ENCODE data around the gene NR2E1.

NR2E1 gene

GRCh38 chr6:108222504-108222903 lies 56.7 kb downstream of the NR2E1 start:
- H3K4ac ChIP-seq (ENCODE audit: low read depth, low read length) = no peak overlapping the region
- no peaks in the 10 kb centered on the region for H3K79me1 ChIP-seq (ENCODE audit: low read length)
- H2BK120ac ChIP-seq (ENCODE audit: insufficient read depth, low read length, poor library complexity) = no peak overlapping the region
- H3K36me3 ChIP-seq (ENCODE audit: control insufficient read depth in 1 of 2, insufficient read depth in 2 of 2, low read length in 2 of 2) = peaks cover 6 to 8% of the 10 kb centered on the region in 2 experiments
- no peak overlapping the region for H4K12ac ChIP-seq (ENCODE audit: low read depth, low read length)
- H3K4me3 ChIP-seq (ENCODE audit: low read depth, low read length) = no peak overlapping the region
- H4K91ac ChIP-seq (ENCODE audit: low read depth, low read length) = no peak overlapping the region
- H3K4me2 ChIP-seq (ENCODE audit: low read length) = no peak overlapping the region
- no peaks in the 10 kb centered on the region for H3K4me1 ChIP-seq (ENCODE audit: control insufficient read depth in 1 of 2, insufficient read depth in 2 of 2, low read length in 2 of 2)
- no peaks in the 10 kb centered on the region for H3K9me3 ChIP-seq (ENCODE audit: insufficient read depth, low read depth, low read length)
- no peak overlapping the region for H3K14ac ChIP-seq (ENCODE audit: low read length)
- no peak overlapping the region for H3K18ac ChIP-seq (ENCODE audit: low read length)
- no peak overlapping the region for H2BK5ac ChIP-seq (ENCODE audit: low read depth, low read length, poor library complexity)
- no peak overlapping the region for H3K9ac ChIP-seq (ENCODE audit: low read length)
- H2AK5ac ChIP-seq (ENCODE audit: low read length) = no peak overlapping the region
- no peak overlapping the region for H4K8ac ChIP-seq (ENCODE audit: low read depth, low read length)
- H3K79me2 ChIP-seq (ENCODE audit: control insufficient read depth, insufficient read depth, low read length, poor library complexity) = no peaks in the 10 kb centered on the region
- WGBS (ENCODE audit: extremely low coverage, insufficient coverage, insufficient read length) = 100% methylated on average over 1 of the region's 1 CpG
- no peak for DNase-seq
- H3K27ac ChIP-seq (ENCODE audit: low read depth, low read length) = no peak overlapping the region
- no peak overlapping the region for H2BK12ac ChIP-seq (ENCODE audit: low read length)
- H3K27me3 ChIP-seq (ENCODE audit: insufficient read depth, low read length) = no peaks in the 10 kb centered on the region
- no peak overlapping the region for H3K23ac ChIP-seq (ENCODE audit: low read length)
- no peak overlapping the region for H2AFZ ChIP-seq (ENCODE audit: insufficient read depth, low read length, poor library complexity)

DNA sequence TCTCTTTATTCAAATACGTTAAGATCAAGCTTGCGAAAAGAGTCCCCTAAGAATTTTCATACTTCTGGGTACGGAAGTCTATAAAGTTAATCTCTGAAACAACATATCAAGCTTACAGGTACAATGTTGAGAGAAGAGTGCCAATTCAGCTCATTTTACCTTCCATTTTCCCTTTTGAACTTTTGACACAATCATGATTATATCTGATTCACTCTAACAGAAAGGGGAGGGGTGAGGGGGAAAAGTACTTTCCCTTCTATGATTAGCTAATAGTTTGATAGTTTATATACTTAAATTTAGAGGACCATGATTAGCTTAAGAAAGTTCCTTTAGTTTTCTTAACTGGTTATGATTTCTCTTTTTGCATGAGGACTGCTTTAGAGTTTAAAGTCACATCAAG lies 61.5 kb downstream of the NR2E1 start:
- no peak overlapping the region for H4K8ac ChIP-seq (ENCODE audit: low read depth, low read length)
- WGBS (ENCODE audit: extremely low coverage, insufficient coverage, insufficient read length) = no CpG with 5 or more reads among the region's 3 CpGs
- H3K18ac ChIP-seq (ENCODE audit: low read length) = no peak overlapping the region

DNA sequence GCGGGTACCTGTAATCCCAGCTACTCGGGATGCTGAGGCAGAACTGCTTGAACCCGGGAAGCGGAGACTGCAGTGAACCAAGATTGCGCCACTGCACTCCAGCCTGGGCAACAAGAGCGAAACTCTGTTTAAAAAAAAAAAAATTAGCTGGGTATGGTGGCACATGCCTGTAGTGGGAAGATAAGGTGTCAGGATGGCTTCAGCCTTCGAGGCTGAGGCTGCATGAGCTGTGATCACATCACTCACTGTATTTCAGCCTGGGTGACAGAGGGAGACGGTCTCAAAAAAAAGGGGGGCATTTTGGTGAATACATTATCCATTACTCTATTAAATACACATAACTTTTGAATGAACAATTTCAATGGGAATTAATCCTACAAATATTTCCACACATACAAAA lies 62.6 kb downstream of the NR2E1 start:
- WGBS (ENCODE audit: extremely low coverage, insufficient coverage, insufficient read length) = no CpG with 5 or more reads among the region's 8 CpGs
- DNase-seq = no peak

More for the DNA sequence above, 61.5 kb downstream of the NR2E1 start:
- Histone ChIP-seq H3K14ac (ENCODE audit: low read length) (no peak overlapping the region), H3K4me3 (ENCODE audit: low read depth, low read length) (no peak overlapping the region), H2BK5ac (ENCODE audit: low read depth, low read length, poor library complexity) (no peak overlapping the region), H2BK12ac (ENCODE audit: low read length) (no peak overlapping the region), H3K27me3 (ENCODE audit: insufficient read depth, low read length) (no peaks in the 10 kb centered on the region), H3K27ac (ENCODE audit: low read depth, low read length) (no peak overlapping the region), H4K91ac (ENCODE audit: low read depth, low read length) (no peak overlapping the region), H3K79me2 (ENCODE audit: control insufficient read depth, insufficient read depth, low read length, poor library complexity) (no peaks in the 10 kb centered on the region), H3K4me1 (ENCODE audit: control insufficient read depth in 1 of 2, insufficient read depth in 2 of 2, low read length in 2 of 2) (no peaks in the 10 kb centered on the region), H2BK120ac (ENCODE audit: insufficient read depth, low read length, poor library complexity) (no peak overlapping the region), H2AK5ac (ENCODE audit: low read length) (no peak overlapping the region), H3K4me2 (ENCODE audit: low read length) (no peak overlapping the region), H3K9me3 (ENCODE audit: insufficient read depth, low read depth, low read length) (no peaks in the 10 kb centered on the region), H2AFZ (ENCODE audit: insufficient read depth, low read length, poor library complexity) (no peak overlapping the region), H3K4ac (ENCODE audit: low read depth, low read length) (no peak overlapping the region), H3K9ac (ENCODE audit: low read length) (no peak overlapping the region), H3K23ac (ENCODE audit: low read length) (no peak overlapping the region), H3K79me1 (ENCODE audit: low read length) (no peaks in the 10 kb centered on the region), H3K36me3 (ENCODE audit: control insufficient read depth in 1 of 2, insufficient read depth in 2 of 2, low read length in 2 of 2) (peaks cover 0 to 7% of the 10 kb centered on the region in 2 experiments), H4K12ac (ENCODE audit: low read depth, low read length) (no peak overlapping the region)
- DNase-seq = no peak

GRCh38 chr6:108235127-108235526 lies 69.3 kb downstream of the NR2E1 start:
- no peak overlapping the region for H3K4ac ChIP-seq (ENCODE audit: low read depth, low read length)
- no peak for DNase-seq

More for the DNA sequence above, 62.6 kb downstream of the NR2E1 start:
- H3K23ac ChIP-seq (ENCODE audit: low read length) = no peak overlapping the region
- no peak overlapping the region for H2BK120ac ChIP-seq (ENCODE audit: insufficient read depth, low read length, poor library complexity)
- H3K4ac ChIP-seq (ENCODE audit: low read depth, low read length) = no peak overlapping the region
- no peak overlapping the region for H4K12ac ChIP-seq (ENCODE audit: low read depth, low read length)
- H3K36me3 ChIP-seq (ENCODE audit: control insufficient read depth in 1 of 2, insufficient read depth in 2 of 2, low read length in 2 of 2) = peaks cover 0 to 7% of the 10 kb centered on the region in 2 experiments
- no peak overlapping the region for H3K4me3 ChIP-seq (ENCODE audit: low read depth, low read length)
- H3K27ac ChIP-seq (ENCODE audit: low read depth, low read length) = no peak overlapping the region
- no peaks in the 10 kb centered on the region for H3K4me1 ChIP-seq (ENCODE audit: control insufficient read depth in 1 of 2, insufficient read depth in 2 of 2, low read length in 2 of 2)
- no peak overlapping the region for H4K91ac ChIP-seq (ENCODE audit: low read depth, low read length)
- H3K14ac ChIP-seq (ENCODE audit: low read length) = no peak overlapping the region
- H3K18ac ChIP-seq (ENCODE audit: low read length) = no peak overlapping the region
- H3K79me1 ChIP-seq (ENCODE audit: low read length) = no peaks in the 10 kb centered on the region
- H3K79me2 ChIP-seq (ENCODE audit: control insufficient read depth, insufficient read depth, low read length, poor library complexity) = no peaks in the 10 kb centered on the region
- H3K9ac ChIP-seq (ENCODE audit: low read length) = no peak overlapping the region
- no peaks in the 10 kb centered on the region for H3K27me3 ChIP-seq (ENCODE audit: insufficient read depth, low read length)
- H2AFZ ChIP-seq (ENCODE audit: insufficient read depth, low read length, poor library complexity) = no peak overlapping the region
- no peaks in the 10 kb centered on the region for H3K9me3 ChIP-seq (ENCODE audit: insufficient read depth, low read depth, low read length)
- H3K4me2 ChIP-seq (ENCODE audit: low read length) = no peak overlapping the region
- H2AK5ac ChIP-seq (ENCODE audit: low read length) = no peak overlapping the region
- H2BK12ac ChIP-seq (ENCODE audit: low read length) = no peak overlapping the region
- no peak overlapping the region for H4K8ac ChIP-seq (ENCODE audit: low read depth, low read length)
- no peak overlapping the region for H2BK5ac ChIP-seq (ENCODE audit: low read depth, low read length, poor library complexity)

More at GRCh38 chr6:108235127-108235526, 69.3 kb downstream of the NR2E1 start:
- no peak overlapping the region for H2BK12ac ChIP-seq (ENCODE audit: low read length)
- no peak overlapping the region for H2AK5ac ChIP-seq (ENCODE audit: low read length)
- no peak overlapping the region for H3K14ac ChIP-seq (ENCODE audit: low read length)
- H3K36me3 ChIP-seq (ENCODE audit: control insufficient read depth in 1 of 2, insufficient read depth in 2 of 2, low read length in 2 of 2) = peaks cover 2 to 3% of the 10 kb centered on the region in 2 experiments
- no peaks in the 10 kb centered on the region for H3K79me2 ChIP-seq (ENCODE audit: control insufficient read depth, insufficient read depth, low read length, poor library complexity)
- H3K9ac ChIP-seq (ENCODE audit: low read length) = no peak overlapping the region
- H3K23ac ChIP-seq (ENCODE audit: low read length) = no peak overlapping the region
- H3K27ac ChIP-seq (ENCODE audit: low read depth, low read length) = no peak overlapping the region
- H3K4me3 ChIP-seq (ENCODE audit: low read depth, low read length) = no peak overlapping the region
- no peaks in the 10 kb centered on the region for H3K9me3 ChIP-seq (ENCODE audit: insufficient read depth, low read depth, low read length)
- no peak overlapping the region for H3K18ac ChIP-seq (ENCODE audit: low read length)
- no peak overlapping the region for H4K12ac ChIP-seq (ENCODE audit: low read depth, low read length)
- H3K27me3 ChIP-seq (ENCODE audit: insufficient read depth, low read length) = no peaks in the 10 kb centered on the region
- no peak overlapping the region for H2AFZ ChIP-seq (ENCODE audit: insufficient read depth, low read length, poor library complexity)
- H2BK5ac ChIP-seq (ENCODE audit: low read depth, low read length, poor library complexity) = no peak overlapping the region
- H2BK120ac ChIP-seq (ENCODE audit: insufficient read depth, low read length, poor library complexity) = no peak overlapping the region
- no peak overlapping the region for H3K4me2 ChIP-seq (ENCODE audit: low read length)
- H4K91ac ChIP-seq (ENCODE audit: low read depth, low read length) = no peak overlapping the region
- no peaks in the 10 kb centered on the region for H3K4me1 ChIP-seq (ENCODE audit: control insufficient read depth in 1 of 2, insufficient read depth in 2 of 2, low read length in 2 of 2)
- WGBS (ENCODE audit: extremely low coverage, insufficient coverage, insufficient read length) = no CpG with 5 or more reads among the region's 4 CpGs
- no peak overlapping the region for H4K8ac ChIP-seq (ENCODE audit: low read depth, low read length)
- H3K79me1 ChIP-seq (ENCODE audit: low read length) = no peaks in the 10 kb centered on the region

Data from trophoblast cell (in vitro differentiated cells and primary cell).